HL-60/S4 treated with phorbol 12-myristate 13-acetate at 8.2 ng/mL for 4 days and 3 days (cell line): Measurements from ENCODE around the gene BEND3.
"Not testable (repeated sequence)": the region's sequence is repeated elsewhere in the genome, so short reads cannot be mapped to it uniquely, and the experiment has no call there.

Experiments used
- in situ Hi-C: fragments of 300-500 bp; cut with MboI; formaldehyde crosslinking; loops from 2 replicates; pipeline ENCODE4 v1.15.0; 2022; ENCODE audit warnings: low sequenced_read_pairs

Gene BEND3

GRCh38 chr6:107114926-107115694 is at the start of gene BEND3:
BEND3 (minus strand) TSS chr6:107115515; CDS start chr6:107099285, 16,230 bp downstream.
- in situ Hi-C loops: no loop called here

- in situ Hi-C loops: not testable (repeated sequence)
These were observed 49.0 kb upstream of the BEND3 start for GRCh38 chr6:107164299-107164698.

- in situ Hi-C loops: no loop called here
These were observed 46.2 kb upstream of the BEND3 start for GRCh38 chr6:107161521-107161920.

- in situ Hi-C loops: no loop called here
These were observed 41.3 kb upstream of the BEND3 start for GRCh38 chr6:107156617-107157016.

GRCh38 chr6:107154801-107155160 is 39.5 kb upstream of the BEND3 start:
- in situ Hi-C loops: no loop called here

- in situ Hi-C loops: no loop called here
These were observed 39.0 kb upstream of the BEND3 start for GRCh38 chr6:107154131-107154800.

- in situ Hi-C loops: no loop called here
These were observed 37.5 kb upstream of the BEND3 start for GRCh38 chr6:107152638-107153430.

- in situ Hi-C loops: no loop called here
These were observed 29.4 kb upstream of the BEND3 start for GRCh38 chr6:107144666-107145065.

- in situ Hi-C loops: no loop called here
These were observed 28.7 kb upstream of the BEND3 start for GRCh38 chr6:107144014-107144413.

GRCh38 chr6:107140581-107140980 is 25.3 kb upstream of the BEND3 start:
- in situ Hi-C loops: no loop called here

- in situ Hi-C loops: not testable (repeated sequence)
These were observed 21.0 kb upstream of the BEND3 start for GRCh38 chr6:107136324-107136723.

- in situ Hi-C loops: not testable (repeated sequence)
These were observed 19.8 kb upstream of the BEND3 start for GRCh38 chr6:107135048-107135680.

GRCh38 chr6:107132330-107132954 is 17.1 kb upstream of the BEND3 start:
- in situ Hi-C loops: no loop called here

GRCh38 chr6:107129370-107129925 is 14.1 kb upstream of the BEND3 start:
- in situ Hi-C loops: no loop called here

- in situ Hi-C loops: no loop called here
These were observed 13.3 kb upstream of the BEND3 start for GRCh38 chr6:107128577-107128976.

GRCh38 chr6:107128175-107128574 is 12.9 kb upstream of the BEND3 start:
- in situ Hi-C loops: no loop called here

GRCh38 chr6:107125771-107126170 is 10.5 kb upstream of the BEND3 start:
- in situ Hi-C loops: no loop called here

GRCh38 chr6:107124934-107125348 is 9.6 kb upstream of the BEND3 start:
- in situ Hi-C loops: no loop called here

GRCh38 chr6:107123501-107123900 is 8.2 kb upstream of the BEND3 start:
- in situ Hi-C loops: no loop called here

- in situ Hi-C loops: no loop called here
These were observed 7.4 kb upstream of the BEND3 start for GRCh38 chr6:107122748-107123147.
